Fibroblast of pulmonary artery (primary cell): Measurements from ENCODE around the gene BBX.
A peak's percentile ranks its signal among the peaks of the same experiment; 100 is the strongest.
"Not testable (repeated sequence)": the region's sequence is repeated elsewhere in the genome, so short reads cannot be mapped to it uniquely, and the experiment has no call there.

Experiments used
- DNase-seq: peaks from one replicate; pipeline ENCODE4 v3.0.0-alpha.2; 2010; ENCODE audit warnings: low read depth
- H3K4me3 ChIP-seq: replicated peaks from 2 replicates; pipeline ENCODE4 v1.5.1; 2011; ENCODE audit warnings: low read depth, mild to moderate bottlenecking, control low read depth, low read length, moderate library complexity
- TF ChIP-seq, protein P1 (sequence below): IDR thresholded peaks from 2 replicates; pipeline ENCODE4 v1.5.1; 2011; ENCODE audit warnings: mild to moderate bottlenecking, control low read depth, low read length, inconsistent platforms; ENCODE audit errors: missing control alignments

BBX gene

DNA sequence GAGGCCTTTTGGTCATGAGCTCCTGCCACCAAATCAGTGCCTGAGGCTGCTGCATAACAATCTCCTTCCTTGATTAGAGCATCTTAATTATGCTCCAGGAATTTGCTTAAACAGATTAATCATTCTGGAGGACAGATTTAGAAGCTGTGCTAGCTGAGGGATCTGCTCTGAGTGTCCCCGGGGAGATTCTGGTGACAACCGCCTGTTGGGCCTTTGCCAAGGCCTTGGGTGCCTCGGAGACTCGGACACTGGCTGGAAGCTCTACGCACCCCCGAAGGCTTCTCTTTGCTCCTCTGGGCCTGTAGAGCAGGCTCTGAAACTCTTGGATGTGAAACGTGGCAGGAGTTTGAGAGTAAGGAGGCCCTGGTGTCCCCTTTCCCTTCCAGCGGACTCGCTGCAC is 304.0 kb downstream of the BBX start:
- no peak for DNase-seq
- TF ChIP-seq, protein P1, sequence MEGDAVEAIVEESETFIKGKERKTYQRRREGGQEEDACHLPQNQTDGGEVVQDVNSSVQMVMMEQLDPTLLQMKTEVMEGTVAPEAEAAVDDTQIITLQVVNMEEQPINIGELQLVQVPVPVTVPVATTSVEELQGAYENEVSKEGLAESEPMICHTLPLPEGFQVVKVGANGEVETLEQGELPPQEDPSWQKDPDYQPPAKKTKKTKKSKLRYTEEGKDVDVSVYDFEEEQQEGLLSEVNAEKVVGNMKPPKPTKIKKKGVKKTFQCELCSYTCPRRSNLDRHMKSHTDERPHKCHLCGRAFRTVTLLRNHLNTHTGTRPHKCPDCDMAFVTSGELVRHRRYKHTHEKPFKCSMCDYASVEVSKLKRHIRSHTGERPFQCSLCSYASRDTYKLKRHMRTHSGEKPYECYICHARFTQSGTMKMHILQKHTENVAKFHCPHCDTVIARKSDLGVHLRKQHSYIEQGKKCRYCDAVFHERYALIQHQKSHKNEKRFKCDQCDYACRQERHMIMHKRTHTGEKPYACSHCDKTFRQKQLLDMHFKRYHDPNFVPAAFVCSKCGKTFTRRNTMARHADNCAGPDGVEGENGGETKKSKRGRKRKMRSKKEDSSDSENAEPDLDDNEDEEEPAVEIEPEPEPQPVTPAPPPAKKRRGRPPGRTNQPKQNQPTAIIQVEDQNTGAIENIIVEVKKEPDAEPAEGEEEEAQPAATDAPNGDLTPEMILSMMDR = no peak
- no peak overlapping the region for H3K4me3 ChIP-seq

DNA sequence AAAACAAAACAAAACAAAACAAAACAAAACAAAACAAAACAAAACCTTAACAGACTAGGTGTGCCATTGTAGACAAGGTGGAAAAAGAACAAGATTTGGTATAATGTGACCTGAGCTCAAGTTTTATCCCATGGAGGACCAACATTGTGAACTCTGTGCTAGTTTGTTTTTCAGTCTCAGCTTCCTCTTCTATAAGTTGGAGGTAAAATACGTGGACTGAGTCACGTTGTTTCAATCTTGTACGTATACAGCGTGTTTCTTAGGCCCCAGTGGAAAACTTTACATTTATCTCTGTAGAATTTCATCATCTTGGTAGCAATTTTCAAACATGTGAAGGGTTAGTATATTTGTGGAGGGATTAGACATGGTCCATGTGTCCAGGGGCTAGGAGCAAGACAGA is 306.4 kb downstream of the BBX start:
- TF ChIP-seq, protein P1 = no peak
- no peak for DNase-seq
- H3K4me3 ChIP-seq = no peak overlapping the region

DNA sequence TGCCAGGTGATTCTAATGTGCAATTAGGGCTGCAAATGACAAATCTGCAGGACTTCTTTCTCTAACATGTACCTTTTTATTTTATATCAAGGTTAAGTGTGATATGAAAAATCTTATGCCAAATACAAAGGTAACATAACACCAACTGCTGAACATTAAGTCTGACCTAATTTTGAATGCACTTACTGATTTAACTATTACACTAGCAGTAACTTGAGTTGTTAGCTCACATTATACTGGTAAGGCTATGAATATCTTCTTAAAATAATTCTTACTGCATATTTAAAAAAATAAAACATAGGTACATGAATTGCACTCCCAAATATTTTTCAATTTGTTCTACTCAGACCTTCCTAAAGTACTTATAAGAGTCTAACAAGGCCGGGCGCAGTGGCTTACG is 308.8 kb downstream of the BBX start:
- TF ChIP-seq, protein P1 = no peak
- no peak overlapping the region for H3K4me3 ChIP-seq
- DNase-seq = no peak

DNA sequence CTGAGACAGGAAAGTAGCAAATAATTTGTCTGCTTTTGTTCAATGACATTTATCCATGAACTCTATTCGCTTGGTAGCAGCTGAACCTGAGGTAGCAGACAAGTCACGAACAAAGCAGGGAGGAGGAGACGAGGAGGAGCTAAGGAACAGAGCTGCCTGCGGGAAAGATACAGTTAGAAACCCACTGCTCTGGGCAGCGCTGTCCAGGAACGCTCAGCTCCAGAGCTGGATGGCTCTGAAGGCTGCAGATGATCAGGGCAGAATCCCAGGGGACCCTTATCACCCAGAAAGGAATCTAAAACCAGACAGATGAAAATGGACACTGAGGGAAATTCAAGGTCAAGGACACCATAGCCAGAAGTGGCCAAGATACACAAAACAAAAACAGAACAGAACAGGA is 310.3 kb downstream of the BBX start:
- no peak overlapping the region for H3K4me3 ChIP-seq
- TF ChIP-seq, protein P1 = no peak
- peak; percentile 10 for DNase-seq

DNA sequence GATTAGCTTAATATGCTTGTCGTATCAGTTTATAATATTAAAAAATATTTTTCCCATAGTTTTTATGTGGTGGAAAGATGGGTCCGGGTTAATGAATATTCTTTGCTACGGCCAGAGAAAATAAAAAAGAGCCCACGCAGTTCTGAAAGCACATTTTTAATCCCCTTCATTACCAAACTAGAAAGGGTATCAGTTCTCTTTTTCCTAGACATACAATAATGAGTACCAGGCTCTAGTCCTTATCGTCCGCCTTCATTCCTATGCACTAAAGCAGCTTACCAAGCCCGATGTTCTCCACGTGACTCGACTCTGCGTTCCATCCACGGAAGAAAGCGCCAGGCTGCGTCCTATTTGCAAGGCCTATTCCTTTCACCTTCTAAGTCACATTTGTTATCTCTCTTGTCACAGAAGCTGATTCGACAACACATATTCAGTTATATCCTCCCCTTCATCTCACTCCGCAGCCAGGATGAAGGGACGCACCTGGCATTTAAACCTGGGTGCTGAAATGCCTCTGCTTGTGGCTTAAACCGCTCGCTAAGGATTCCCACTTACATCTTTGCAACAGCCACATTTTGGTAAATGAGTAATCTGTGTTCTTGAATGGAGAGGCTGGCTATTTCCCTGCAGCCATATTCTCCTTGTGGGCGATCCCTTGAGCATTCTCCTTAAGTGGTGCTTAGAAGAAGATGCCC is 311.1 kb downstream of the BBX start:
- H3K4me3 ChIP-seq = no peak overlapping the region
- DNase-seq = no peak
- TF ChIP-seq, protein P1 = no peak

DNA sequence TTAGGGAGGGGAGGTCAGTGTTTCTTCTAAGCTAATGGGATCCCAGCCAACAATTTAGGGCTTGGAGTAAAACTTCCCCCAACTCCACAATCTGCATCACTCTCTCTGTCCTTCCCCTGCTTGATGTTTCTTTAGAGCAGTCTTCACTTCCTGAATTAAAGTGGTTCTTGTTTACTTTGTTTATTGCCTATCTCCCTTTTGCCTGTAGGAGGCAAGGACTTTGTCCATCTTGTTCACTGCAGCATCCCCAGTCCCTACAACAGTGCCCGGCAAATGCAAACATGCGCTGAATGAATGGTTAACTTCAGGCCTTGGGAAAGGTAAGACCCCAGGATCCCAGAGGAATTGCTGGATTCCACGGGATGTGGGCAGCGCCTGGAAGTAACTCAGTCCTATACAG is 312.2 kb downstream of the BBX start:
- not testable (repeated sequence) for H3K4me3 ChIP-seq, DNase-seq

DNA sequence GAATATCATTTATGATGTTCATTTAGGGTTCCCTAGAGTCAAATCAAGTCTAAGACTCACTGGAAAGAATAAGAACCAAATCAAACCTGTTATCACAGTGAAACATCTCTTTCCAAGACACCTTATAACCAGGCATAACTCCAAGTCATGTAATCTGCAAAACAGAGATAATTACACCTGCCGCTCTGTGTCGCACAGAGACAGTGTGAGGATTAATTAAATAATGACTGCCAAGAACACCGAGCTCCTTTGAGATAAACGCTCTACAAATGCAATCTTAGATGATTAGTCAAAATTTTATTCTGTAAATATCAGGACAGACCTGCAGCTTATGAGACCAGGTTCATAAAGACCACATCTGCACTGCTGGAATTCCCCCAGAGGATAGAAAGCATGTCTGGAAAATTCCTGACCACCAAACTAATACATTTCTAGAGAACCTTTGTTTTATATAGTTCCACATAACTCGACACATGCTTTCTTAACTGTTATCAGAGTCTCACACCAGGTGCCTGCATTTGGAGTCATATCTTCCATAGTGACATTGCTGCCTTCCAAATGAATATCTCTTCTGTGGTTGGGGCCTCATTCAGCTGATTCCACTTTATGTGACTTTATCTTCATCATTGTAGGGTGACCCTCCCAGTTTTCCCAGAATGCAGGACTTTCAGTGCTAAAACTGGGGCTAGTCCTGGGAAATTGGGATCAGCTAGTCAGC is 315.3 kb downstream of the BBX start:
- no peak for DNase-seq
- TF ChIP-seq, protein P1 = no peak
- no peak overlapping the region for H3K4me3 ChIP-seq
